Lung microvascular endothelial cell (primary cell): ENCODE results near the gene PRKAG3. TPM values are rescaled to one million over a fixed set of nuclear protein-coding genes. Genes with fewer than 3 reads are reported as not detected.
A peak's percentile ranks its signal among the peaks of the same experiment; 100 is the strongest.
"Not testable (repeated sequence)": the region's sequence is repeated elsewhere in the genome, so short reads cannot be mapped to it uniquely, and the experiment has no call there.

Experiments
- DNase-seq, 2 donors: peaks; one replicate each; pipeline versions ENCODE4 v3.0.0 to v3.0.0-alpha.2; 2010; ENCODE audit warnings: low read depth in 2 of 2
- total RNA-seq: library from RNA; depleted of rRNA; stranded (reverse); fragments of >200 nt; gene quantifications from 2 replicates; pipeline ENCODE4 v1.2.1, GENCODE V29; 2014

PRKAG3 gene
- total RNA-seq, 1 donor from 2014 or later, result not detected

DNA sequence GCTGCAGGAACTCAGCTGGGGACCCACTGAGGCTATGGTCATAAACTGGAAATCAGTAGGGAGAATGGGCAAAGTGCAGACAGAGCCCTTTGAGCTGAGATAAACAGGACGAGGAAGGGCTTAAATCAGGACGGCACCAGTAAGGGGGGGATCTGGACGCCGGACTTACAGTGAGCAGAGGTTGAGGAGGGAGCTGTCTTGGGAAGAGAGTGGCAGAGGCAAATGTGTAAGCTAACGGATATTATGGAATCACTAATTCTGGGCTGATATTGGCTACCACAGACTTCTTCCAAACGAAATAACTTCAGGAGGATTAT, 49.1 kb downstream of the PRKAG3 start:
- DNase-seq, result peak in 1 of 2 donors; percentile 8

DNA sequence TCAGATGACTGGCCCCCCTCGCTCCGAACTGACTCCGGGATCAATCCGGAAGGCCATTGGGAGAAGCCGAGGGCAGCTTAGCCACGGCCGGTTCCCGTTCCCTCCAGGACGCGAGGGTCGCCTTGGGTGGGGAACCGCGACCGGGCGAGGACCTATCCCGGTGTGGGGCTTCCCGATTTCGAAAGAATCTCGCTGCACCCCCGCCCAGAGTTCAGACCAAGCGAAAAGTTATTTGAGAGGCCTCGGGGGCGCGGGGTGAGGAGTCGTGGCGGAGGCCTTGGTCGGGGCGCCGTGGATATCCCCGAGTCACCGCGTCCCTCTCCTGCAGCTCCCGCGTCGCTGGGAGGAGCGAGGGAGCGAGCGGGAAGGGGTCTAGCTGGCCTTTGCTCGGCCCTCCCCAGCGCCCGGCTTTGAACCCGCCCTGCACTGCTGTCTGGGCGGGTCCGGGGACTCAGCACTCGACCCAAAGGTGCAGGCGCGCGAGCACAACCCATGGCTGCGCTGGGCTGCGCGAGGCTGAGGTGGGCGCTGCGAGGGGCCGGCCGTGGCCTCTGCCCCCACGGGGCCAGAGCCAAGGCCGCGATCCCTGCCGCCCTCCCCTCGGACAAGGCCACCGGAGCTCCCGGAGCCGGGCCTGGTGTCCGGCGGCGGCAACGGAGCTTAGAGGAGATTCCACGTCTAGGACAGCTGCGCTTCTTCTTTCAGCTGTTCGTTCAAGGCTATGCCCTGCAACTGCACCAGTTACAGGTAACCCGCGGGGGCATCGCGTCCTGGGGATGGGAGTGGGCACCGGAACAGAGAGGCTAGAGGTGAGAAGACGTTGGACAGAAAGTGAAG, 49.7 kb downstream of the PRKAG3 start, which contains the start of gene CYP27A1:
TSS of gene CYP27A1 (plus strand) at position 457 of the 837 bp plus-strand sequence. CDS start at position 493, 36 bp downstream.
- peak; percentile 40 for DNase-seq

- no peak for DNase-seq
Observed at GRCh38 chr2:218780851-218781690, 50.5 kb downstream of the PRKAG3 start.

GRCh38 chr2:218780046-218780445, 51.6 kb downstream of the PRKAG3 start:
- no peak for DNase-seq

GRCh38 chr2:218777276-218777990, 54.2 kb downstream of the PRKAG3 start:
- DNase-seq, result no peak

- no peak for DNase-seq
Observed at GRCh38 chr2:218776488-218776887, 55.1 kb downstream of the PRKAG3 start.

- no peak for DNase-seq
Observed at GRCh38 chr2:218773881-218774280, 57.7 kb downstream of the PRKAG3 start.

GRCh38 chr2:218772759-218773158, 58.8 kb downstream of the PRKAG3 start:
- DNase-seq, result not testable (repeated sequence)

Other genes starting within 250 kb of the PRKAG3 start
- gene PLCD4, start 223.9 kb downstream of the PRKAG3 start, total RNA-seq, result 0.40 and 1.7 TPM in 2 replicates
- gene ZNF142, start 172.2 kb downstream of the PRKAG3 start, total RNA-seq, result 3.3 and 6.2 TPM in 2 replicates
- gene BCS1L, start 172.1 kb downstream of the PRKAG3 start, total RNA-seq, result 19.2 and 24.4 TPM in 2 replicates
- 28.5 and 36.7 TPM in 2 replicates for gene RNF25, start 159.8 kb downstream of the PRKAG3 start, total RNA-seq
- 3.7 and 6.9 TPM in 2 replicates for gene STK36, start 159.7 kb downstream of the PRKAG3 start, total RNA-seq
- gene TTLL4, start 121.0 kb downstream of the PRKAG3 start, total RNA-seq, result 4.1 and 5.8 TPM in 2 replicates
- gene CYP27A1, start 49.7 kb downstream of the PRKAG3 start, total RNA-seq, result 5.0 and 7.1 TPM in 2 replicates
- gene WNT6, start 28.0 kb upstream of the PRKAG3 start, total RNA-seq, result not detected in 2 replicates
- gene WNT10A, start 49.0 kb upstream of the PRKAG3 start, total RNA-seq, result not detected in 2 replicates
- gene CDK5R2, start 127.9 kb upstream of the PRKAG3 start, total RNA-seq, result not detected in 2 replicates
- not detected in 2 replicates for gene FEV, start 153.4 kb upstream of the PRKAG3 start, total RNA-seq
- not detected in 2 replicates for gene CRYBA2, start 161.6 kb upstream of the PRKAG3 start, total RNA-seq
- not detected in 2 replicates for gene CFAP65, start 209.7 kb upstream of the PRKAG3 start, total RNA-seq
- gene IHH, start 229.1 kb upstream of the PRKAG3 start, total RNA-seq, result not detected in 2 replicates